MM.1S (cell line): Measurements from ENCODE around the gene JDP2.

Experiments
- CTCF ChIP-seq: fragments of 300-600 bp; sonication (generic); IDR thresholded peaks from 2 replicates; pipeline ENCODE4 v1.5.1; 2016; ENCODE audit warnings: antibody characterized with exemption, low read length, mixed read lengths
- EZH2 ChIP-seq: fragments of 300-600 bp; sonication (generic); optimal IDR thresholded peaks from 2 replicates; pipeline ENCODE3; 2017; ENCODE audit warnings: low read depth, mild to moderate bottlenecking, antibody characterized with exemption, low read length, mixed read lengths
- EZH2phosphoT487 ChIP-seq: fragments of 300-600 bp; sonication (generic); IDR thresholded peaks from 2 replicates; pipeline ENCODE4 v1.6.1; 2018; ENCODE audit warnings: antibody characterized with exemption, low read length

- TF ChIP-seq CTCF (no peak), EZH2 (no peak), EZH2phosphoT487 (no peak)
These were observed 10.8 kb downstream of the JDP2 start for GRCh38 chr14:75438486-75439080.
